HG02870 (cell line): Measurements from ENCODE around the gene KCNG4.
A peak's percentile ranks its signal among the peaks of the same experiment; 100 is the strongest.

Experiments
- ATAC-seq: cut with Tn5 transposase; IDR thresholded peaks from one replicate; pipeline ENCODE4 v1.9.1; 2021; ENCODE audit warnings: mild to moderate bottlenecking, moderate library complexity; ENCODE audit not compliant: unreplicated experiment

KCNG4 gene

DNA sequence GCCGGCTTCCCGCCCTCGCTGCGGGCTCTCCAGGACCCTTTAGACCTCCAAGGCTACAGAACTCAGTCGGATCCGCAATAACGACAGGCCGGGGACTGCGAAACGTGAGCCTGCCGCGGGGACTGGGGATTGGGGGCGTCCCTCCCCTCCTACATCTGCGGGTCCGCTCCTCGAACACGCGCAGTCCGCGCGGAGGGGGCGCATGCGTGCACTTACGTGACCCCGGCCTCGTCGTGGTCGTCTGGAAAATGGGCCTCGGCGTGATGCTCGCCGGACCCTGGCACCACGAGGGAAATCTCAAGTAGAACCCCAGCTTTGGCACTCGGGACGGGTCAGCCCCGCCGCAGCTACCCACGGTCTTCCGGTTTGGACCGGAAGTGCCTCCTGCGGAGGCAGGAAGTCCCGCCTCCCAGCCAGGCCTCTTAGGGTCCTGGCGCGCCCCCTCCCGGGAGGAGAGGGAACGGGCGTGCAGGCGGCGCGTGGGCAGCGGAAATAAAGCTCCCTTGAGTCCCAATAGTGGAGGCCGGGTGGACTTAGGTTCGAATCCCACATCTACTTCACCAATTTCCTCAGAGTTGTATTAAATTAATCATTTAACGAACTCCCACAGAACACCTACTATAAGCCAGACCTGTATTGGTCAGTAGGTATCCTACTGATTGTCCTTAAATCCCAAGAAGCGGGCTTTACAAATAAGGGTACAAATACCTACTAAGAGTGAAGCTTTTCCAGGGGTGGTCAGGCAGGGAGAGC is 53.0 kb downstream of the KCNG4 start, which contains the start of gene TAF1C:
Gene TAF1C, minus strand, starts transcription at position 373 of the 753 bp plus-strand sequence. CDS start 2,069 bp downstream, outside the sequence.
- peak; percentile 90 for ATAC-seq

DNA sequence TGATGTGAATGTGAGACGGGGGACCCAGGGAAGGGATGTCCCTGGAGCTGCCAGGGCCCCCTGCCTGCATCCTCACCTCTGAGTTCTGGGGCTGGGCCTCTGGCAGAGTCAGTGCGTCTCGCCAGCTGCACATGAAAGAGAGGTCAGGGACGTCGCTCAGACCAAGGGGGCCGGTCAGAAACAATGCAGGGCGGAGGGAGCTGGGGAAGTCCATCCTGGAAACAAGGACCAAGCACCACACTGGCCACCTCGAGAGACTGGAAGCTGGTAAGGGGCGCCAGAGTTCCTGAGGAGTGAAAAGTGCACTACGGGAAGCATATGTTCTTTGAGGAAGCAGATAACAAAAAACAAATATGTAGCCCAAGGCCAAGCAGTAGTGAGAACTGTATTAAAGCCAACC is 55.0 kb downstream of the KCNG4 start:
- no peak for ATAC-seq

DNA sequence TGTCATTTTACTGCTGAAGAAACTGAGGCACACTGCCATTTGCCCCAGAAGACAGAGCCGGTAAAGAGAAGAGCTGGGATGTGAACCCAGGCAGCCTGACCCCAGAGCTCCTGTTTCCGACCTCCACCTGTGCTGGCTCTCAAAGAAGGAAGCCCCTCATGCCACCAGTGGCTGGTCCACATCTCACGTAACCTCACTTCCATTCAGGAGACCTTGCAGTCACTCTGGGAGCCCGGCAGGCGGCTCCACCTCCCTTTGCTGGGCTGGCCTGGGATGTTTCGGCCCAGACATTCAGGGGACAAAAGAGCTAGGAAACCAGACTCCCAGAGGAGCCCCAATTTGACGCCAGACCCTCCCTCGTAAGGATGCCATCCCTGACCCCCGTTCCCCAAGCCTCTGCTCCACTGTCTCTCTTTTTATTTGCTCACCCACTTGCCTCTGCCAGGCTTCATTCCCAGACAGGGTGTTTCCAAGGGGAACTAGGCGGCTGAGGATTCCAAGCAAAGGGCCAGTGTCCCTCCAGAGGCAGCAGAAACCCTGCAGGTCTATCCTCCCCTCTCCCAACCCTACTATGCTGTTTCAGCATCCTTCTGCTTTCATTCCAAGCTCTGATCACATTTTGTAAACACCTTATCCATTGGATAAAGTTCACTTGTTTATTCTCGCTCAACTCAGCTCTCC is 55.8 kb downstream of the KCNG4 start:
- no peak for ATAC-seq

DNA sequence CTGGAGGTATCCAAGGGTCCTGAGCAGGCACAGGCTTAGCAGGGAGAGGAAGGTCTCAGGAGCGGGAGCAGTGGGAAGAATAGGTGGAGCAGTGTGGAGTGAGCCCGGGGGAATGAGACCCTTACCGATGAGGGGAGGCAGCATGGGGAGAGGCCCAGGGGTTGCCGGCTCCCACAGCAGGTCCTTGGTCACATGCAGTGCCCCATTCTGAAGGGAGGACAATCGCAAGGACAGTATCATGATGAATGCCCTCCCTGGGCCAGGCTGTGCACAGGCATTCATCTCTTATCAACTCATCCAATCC is 56.3 kb downstream of the KCNG4 start:
- no peak for ATAC-seq

DNA sequence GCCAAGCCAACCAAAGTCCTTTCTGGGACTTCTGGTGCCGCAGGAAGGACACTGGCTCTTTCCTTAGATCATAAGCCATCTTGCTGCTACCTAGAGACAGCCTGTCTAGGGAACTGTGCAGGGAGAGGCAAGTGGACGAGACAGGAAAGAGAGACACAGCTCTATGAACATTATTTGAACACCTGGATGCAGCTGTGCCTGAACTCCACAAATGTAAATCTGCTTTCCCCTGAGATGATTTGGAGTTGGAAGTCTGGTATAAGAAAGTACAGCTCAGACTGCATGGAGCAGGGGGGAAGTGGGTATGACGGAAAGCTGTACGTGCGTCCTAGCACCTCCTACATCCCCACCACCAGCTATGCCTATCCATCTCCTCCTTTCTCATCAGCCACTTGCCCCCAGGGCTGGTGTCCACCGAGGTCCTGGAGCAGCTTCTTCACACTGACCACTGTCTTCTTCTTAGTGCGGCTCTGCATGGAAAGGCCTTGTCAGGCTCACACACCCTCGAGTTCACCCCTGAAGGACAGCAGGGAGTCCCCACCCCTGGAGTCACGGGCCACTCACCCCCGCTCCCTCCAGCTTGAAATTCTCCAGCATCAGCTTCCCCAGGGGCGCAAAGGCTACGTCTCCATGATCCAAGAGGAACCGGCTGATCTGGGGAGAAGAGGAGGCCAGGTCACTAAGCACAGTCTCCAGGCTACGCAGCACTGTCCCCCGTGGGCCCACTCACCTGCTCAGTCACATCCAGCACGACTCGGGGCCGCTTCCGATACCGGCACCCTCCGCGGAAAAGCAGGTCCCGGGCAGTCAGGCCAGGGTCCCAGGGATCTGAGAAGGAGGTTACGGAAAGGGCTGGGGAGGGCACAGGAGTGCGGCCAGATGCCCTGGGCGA is 56.9 kb downstream of the KCNG4 start:
- ATAC-seq = no peak

DNA sequence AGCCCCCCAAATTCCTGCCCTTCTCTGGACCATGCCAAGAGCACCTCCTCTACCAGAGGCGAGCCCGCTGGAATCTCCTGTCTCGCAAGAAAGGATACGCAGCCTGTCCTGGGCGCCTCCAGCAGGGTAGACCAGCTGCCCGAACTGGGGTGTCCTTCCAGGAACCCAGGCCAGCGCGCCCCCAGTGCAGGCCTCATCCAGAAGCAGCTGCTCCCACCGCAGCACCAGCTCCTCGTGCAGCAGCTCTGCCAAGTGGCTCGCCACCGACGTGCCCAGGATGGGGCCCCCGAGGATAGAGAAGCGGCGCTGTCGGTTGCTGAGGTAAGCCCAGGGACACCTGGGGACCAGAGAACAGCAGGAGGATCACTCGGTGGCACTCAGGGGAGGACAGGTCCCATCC is 57.7 kb downstream of the KCNG4 start:
- ATAC-seq = no peak

DNA sequence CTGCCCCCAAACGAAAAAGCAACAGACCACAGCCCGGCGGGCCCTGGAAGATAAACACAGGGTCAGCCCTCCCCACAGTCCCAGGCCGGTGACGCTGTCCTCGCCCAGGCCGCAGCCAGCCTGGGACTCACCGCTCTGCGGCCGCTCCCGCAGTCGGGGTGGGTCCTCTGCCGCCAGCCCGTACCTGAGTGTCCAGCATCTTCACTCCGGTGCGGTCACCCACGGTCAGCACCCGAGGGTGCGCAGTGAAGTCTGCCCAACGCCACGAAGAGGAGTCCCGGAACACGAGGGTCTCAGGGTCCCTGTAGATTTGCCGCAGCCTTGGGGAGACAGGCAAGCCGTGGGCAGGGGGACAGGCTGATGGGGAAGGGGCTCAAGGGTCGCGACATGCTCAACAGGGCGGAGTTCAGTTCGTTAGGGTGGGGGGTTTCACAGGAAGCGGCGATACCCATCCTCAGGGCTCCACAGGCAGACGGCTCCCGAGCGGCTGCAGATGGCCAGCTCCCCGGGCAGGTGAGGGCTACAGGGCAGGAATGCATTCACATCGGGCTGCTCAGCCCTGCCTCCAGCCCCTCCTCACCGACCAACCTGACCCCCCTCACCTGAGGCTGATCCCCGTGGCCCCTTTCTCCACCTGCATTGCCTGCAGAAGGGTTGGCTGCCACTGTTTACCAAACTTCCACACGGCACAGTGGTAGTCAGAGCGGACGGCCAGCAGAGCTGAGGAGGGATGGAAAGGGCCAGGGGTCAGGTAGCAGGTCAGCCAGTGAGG is 58.5 kb downstream of the KCNG4 start:
- no peak for ATAC-seq

DNA sequence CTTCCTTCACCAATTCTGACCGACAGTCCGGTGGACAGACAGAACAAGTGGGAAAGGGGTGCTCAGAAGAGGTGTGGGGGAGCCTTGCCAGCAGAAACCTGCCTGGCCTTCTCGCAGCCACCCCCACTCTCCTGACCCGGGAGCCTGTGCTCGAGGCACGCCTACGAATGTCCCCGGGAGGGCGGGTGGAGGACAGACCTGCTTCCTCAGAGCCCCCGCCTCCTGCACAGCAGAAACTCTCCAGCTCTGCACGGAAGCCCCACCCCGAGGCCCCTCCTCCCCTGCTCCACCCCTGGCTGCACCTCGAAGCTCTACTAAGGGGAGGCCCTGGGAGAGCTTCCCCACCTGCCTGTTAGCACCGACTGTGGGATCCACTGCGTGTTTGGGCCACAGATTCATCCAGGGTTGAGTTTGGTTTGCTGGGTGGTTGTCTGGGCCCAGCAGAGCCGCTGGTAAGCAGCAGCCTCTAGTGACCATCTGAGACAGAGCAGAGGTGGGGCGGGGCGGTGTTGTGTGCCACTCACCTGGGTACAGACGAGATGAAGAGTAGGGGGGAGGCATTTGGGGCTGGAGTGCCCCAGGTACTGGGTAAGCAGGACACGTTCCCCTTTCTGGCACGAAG is 59.2 kb downstream of the KCNG4 start:
- no peak for ATAC-seq

DNA sequence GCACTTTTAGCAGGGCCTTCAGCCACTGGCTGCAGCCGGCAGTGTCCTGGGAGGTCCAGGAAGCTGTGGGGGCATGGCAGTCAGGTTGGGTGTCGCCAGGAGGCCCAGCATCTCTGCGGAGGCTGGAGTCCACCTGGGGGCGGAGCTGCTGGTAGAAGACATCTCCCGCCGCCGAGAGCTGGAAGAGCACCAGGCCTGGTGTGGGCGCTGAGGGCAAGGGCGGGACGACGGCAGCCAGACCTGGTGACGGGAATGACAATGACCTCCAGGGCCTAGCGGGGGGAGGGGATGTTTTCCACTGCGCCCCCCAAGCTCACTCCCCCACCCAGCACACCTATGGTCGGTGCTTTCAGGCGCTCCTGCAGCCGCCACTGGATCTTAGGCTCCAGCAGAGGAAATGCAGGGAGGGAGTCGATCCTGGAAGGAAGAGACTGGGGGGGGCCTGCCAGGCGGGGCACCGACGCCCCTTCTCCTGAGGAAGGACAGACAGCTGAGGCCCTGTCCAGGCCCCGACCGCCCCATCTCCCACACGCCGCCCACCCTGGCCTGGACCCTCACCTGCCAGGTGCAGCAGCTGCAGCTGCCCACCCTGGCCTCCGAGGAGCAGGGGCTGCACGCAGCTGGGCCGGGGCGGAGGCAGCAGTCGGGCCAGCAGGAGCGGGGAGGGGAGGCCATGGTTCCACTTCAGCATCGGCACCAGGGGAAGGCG is 60.0 kb downstream of the KCNG4 start:
- ATAC-seq = no peak

DNA sequence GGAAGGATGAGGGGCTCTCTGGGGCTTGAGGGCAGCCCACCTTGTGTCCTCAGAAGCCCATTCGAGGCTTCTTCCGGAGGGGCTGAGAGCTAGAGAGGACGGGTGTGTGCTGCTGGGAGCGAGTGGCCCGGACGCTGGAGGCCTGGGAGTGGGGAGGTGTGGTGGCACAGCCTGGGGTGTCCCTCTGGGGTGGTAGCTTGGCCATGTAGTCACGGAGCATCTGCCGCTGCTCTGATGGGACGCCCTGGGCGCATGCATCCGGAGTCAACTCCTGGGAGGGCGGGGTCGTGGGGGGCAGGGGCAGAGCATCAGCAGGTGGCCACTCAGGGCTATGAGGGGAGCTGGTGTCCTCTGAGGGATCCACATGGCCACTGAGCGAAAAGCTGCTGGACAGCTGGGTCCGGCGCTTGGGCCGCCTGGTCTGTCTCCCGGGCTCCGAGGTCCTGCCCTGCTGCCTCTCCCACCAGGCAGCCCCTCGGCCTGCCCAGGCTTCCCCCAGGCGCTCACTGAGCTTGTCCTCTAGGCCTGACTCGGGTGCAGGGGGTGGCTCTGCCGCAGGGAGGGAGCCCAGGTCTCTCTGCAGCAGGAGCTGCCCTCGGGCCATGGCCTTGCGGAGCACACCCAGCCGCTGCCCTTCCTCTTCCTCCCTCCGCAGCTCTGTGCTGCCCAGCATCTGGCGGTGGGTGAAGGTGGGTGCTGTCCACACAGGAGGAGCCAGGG is 60.8 kb downstream of the KCNG4 start:
- no peak for ATAC-seq

DNA sequence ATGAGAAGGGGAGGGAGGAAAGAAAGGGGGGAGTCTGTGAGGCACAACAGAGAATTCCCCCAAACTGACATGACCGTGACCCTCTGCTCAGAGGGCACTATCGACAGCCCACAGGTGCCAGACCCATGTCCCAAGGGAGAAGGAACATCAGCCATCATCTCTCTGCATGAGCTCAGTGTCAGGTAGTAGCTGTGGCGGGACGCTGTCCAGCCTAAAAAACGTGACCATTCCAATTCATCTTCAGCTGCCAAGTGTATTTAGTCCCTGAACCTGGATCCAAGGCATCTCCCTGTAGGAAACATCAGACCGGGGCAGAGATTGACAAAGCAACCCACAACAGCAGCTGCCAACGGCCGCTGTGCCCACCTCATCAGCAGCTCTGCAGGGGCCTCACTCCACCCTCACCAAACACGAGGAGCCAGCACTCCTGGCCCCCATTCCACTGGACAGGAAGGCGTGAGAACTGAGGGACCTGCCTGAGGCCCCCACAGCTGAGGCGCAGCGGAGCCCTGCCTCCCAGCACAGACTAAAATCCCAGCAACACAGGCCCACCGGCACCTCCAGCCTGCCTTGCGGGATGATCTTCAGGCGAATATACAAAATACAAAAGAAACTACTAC is 61.6 kb downstream of the KCNG4 start:
- no peak for ATAC-seq

DNA sequence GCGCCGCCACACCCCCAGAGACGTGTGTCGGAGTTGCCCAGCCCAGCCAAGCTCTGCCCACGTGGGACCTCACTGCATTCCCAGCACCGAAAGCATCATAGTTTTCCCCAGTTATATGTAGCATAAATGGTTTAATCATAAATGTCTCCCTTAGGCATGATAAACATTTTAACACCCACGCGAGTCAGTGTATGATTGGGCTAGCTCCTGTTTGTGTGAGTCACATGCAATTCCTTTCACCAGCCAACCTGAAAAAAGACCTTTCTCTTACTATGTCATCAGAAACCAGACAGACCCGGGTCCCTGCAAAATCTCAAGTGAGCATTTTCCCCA is 62.1 kb downstream of the KCNG4 start:
- ATAC-seq = no peak

DNA sequence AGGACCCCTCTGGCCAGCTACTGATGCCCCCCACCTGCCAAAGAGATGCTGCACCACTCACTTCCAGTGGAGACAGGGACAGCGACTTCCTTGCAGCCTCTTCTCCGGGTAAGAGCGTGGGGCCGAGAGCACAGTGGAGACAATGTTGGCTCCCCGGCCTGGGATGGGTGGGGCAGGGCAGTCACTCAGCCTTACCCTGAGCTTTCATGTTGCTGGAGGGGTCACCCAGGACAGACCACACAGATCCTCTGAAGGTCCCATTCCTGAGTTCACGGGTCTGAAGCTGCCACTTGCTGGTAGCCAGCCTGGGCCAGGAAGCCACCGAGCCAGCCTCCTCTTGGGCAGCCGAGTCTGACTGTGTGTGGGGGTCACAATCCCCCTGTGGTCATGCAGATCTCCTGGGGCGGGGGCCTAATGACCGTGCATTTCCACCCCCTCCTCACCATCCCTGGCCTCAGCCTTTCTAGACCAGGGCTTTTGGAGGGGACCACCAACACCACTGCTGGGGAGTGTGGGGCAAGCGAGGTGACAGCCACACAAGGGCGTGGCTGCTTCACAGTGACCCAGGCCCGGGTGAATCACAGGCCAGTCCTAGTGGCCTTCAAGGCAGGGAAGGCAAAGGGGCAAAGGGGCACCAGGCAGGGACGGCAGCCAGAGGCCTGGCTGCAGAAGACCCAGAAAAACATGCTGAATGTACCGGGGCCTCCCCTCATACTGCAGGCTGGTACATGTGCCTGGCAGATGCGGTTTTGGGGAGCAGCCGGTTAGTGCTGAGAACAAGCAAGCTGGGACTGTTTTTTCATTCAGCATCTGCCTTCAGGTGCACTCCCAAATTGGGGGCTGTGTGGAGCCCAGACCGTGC is 63.4 kb downstream of the KCNG4 start:
- no peak for ATAC-seq

DNA sequence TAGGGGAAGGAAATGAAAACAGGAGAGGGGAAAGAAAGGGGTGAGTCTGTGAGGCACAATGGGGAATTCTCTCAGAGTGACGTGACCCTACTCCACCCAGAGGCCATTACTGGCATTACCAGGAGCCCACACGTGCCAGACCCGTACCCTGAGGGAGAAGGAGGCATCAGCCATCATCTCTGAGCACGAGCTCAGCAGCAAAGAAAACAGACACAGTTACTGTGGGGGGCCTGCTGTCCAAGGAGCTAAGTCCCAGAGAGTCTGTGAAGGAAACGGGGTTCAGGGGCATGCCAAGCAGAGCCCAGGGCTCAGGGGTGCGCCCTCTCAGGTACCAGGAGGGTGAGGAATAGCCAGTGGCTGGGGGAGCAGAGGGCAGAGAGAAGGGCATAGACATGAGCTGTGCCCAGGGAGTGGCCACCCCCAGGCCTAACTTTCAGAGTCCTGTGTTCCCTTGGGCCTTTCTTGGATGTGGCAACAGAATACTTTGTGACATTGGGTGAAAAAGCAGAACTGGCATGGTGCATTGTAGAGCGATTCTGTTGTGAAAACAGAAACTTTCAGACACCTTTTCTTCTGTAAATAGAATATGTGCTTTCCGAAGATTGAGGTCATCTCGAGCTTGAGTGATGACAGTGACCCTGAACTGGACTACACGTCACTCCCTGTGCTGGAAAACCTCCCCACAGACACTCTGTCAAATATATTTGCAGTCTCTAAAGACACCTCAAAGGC is 64.3 kb downstream of the KCNG4 start:
- ATAC-seq = peak; percentile 74

DNA sequence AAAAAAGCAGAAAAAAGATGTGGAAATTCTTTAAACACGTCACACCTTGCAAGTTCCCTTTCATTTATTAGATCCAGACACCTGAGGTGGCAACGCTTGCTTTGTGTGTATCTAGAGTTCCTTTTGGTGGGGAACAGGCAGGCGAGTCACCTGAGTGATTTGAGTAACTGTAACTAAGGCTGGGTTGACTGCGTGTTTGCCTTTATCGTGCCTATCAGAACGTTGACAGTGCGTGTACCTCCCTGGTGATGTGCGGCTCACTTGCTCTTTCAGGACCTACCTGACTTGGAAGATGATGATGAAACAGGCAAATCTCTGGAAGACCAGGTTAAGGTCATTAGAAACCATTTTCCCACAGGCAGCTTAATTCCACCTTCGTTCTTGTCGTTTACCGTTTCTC is 65.4 kb downstream of the KCNG4 start:
- no peak for ATAC-seq

DNA sequence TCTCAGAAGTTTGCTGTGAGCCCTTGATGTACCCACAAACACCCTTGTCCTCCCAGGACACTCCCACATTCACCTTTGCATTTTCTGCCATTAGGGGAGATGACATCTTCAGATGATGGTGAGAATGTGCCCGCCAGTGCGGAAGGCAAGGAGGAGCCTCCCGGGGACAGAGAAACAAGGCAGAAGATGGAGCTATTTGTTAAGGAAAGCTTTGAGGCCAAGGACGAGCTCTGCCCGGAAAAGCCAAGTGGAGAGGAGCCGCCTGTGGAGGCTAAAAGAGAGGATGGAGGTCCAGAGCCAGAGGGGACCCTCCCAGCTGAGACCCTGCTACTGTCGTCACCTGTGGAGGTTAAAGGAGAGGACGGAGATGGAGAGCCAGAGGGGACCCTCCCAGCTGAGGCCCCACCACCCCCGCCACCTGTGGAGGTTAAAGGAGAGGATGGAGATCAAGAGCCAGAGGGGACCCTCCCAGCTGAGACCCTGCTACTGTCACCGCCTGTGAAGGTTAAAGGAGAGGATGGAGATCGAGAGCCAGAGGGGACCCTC is 70.0 kb downstream of the KCNG4 start:
- no peak for ATAC-seq
